Stomach (tissue), 9 donors: ENCODE results near the gene ADAM12. TPM values are rescaled to one million over a fixed set of nuclear protein-coding genes. Genes with fewer than 3 reads are reported as not detected.
A peak's percentile ranks its signal among the peaks of the same experiment; 100 is the strongest.

Experiments used
- DNase-seq, 2 donors: peaks; one replicate each; pipeline versions ENCODE4 v3.0.0 to v3.0.0-alpha.2; 2013 to 2019
- H3K27ac ChIP-seq, 5 donors: fragments of 200-600 bp in 4 of 5; sonication (generic) in 4 of 5; one replicate each; pipeline ENCODE4 v1.5.1; 2013 to 2019; ENCODE audit warnings: mild to moderate bottlenecking in 1 of 5, moderate library complexity in 1 of 5
- H3K27me3 ChIP-seq, 3 donors: fragments of 200-600 bp; sonication (generic); one replicate each; pipeline ENCODE4 v1.5.1; 2017 to 2019; ENCODE audit warnings: mixed run types in 1 of 3
- H3K36me3 ChIP-seq, 4 donors: fragments of 200-600 bp; sonication (generic); 1 replicate in 3 of 4; 2 replicates in 1 of 4; pipeline ENCODE4 v1.5.1; 2016 to 2019
- H3K4me1 ChIP-seq, 4 donors: fragments of 200-600 bp; sonication (generic); one replicate each; pipeline ENCODE4 v1.5.1; 2016 to 2019
- H3K4me3 ChIP-seq, 4 donors: fragments of 200-600 bp; sonication (generic) in 3 of 4; one replicate each; pipeline ENCODE4 v1.5.1; 2016 to 2019; ENCODE audit warnings: mild to moderate bottlenecking in 1 of 4
- H3K9me3 ChIP-seq, 4 donors: fragments of 200-600 bp; sonication (generic); one replicate each; pipeline ENCODE4 v1.5.1; 2016 to 2019
- EP300 ChIP-seq: sonication (generic); formaldehyde crosslinking; IDR thresholded peaks from one replicate; pipeline ENCODE4 v1.6.1; 2017; ENCODE audit warnings: antibody characterized with exemption
- POLR2A ChIP-seq, 4 donors: fragments of 450-650 bp; IDR thresholded peaks; one replicate each; pipeline ENCODE4 v1.6.1; 2016; ENCODE audit warnings: antibody characterized with exemption in 4 of 4, control low read depth in 2 of 4, mild to moderate bottlenecking in 1 of 4, moderate library complexity in 1 of 4
- POLR2AphosphoS5 ChIP-seq, 3 donors: sonication (generic); formaldehyde crosslinking; IDR thresholded peaks; one replicate each; pipeline ENCODE4 v1.6.1; 2016; ENCODE audit warnings: antibody characterized with exemption in 3 of 3
- WGBS, 5 donors: extraction: QIAGEN DNeasy Blood & Tissue Kit in 3 of 5; methylation state at CpG; one replicate each; pipeline versions ENCODE4 v1.1.5 to v1.1.7; 2013 to 2018; 5-methylcytosine and 5-hydroxymethylcytosine counted together
- intact Hi-C: fragments of 100-400 bp; cut with DNase I; formaldehyde crosslinking; loops from one replicate; pipeline ENCODE4 v1.15.1; 2023; ENCODE audit warnings: low total_unique reads
- polyA plus RNA-seq, 3 donors: library from polyadenylated mRNA; stranded (reverse); fragments of 200-250 nt; gene quantifications; one replicate each; pipeline ENCODE4 v1.2.3, GENCODE V29; 2013
- total RNA-seq, 5 donors: library from RNA; depleted of rRNA; stranded (reverse); fragments of >200 nt; gene quantifications; one replicate each; pipeline versions ENCODE4 v1.1.0 to v1.2.3, GENCODE V29; 2014 to 2016
- TF ChIP-seq, protein P1 (sequence below), 7 experiments: fragments of 450-650 bp in 4 of 7; fragments of 200-600 bp in 3 of 7; sonication (generic) in 3 of 7; IDR thresholded peaks; one replicate each; pipeline ENCODE4 v1.5.1; 2016 to 2019; ENCODE audit warnings: antibody characterized with exemption in 7 of 7, control low read depth in 2 of 7, mild to moderate bottlenecking in 1 of 7
- donor health status: healthy with polysubstance abuse.
- donor health status: Bipolar disorder and iron deficiency.
- donor health status: healthy.

ADAM12 gene
- total and polyA plus RNA-seq, 8 donors: 0.03 to 6.4 (median 0.50) TPM; not detected in 3

DNA sequence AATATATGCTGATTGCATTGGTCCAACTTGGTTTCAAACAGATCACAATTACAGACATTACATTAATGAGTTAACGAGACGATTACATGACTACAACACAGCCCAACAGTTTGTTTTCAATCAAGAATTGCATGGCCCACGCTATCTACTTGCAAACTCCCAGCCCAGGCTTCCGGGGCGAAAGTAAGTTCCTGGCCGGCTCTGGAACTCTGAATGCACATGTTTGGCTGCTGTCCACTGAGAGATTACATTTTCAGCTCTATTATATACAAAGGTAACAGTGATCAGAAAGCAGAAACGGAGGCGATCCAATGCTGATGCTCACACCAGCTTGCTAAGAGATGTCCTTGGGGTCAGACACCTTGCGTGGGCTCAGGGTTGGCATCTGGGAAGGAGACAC, 285.6 kb downstream of the ADAM12 start:
- H3K36me3 ChIP-seq: no peaks in the 10 kb centered on the region
- no peaks in the 10 kb centered on the region for H3K9me3 ChIP-seq
- H3K27me3 ChIP-seq: no peaks in the 10 kb centered on the region
- no peak overlapping the region for H3K4me3 ChIP-seq
- DNase-seq: peak in 1 of 2 donors; percentile 46
- WGBS, 5 donors: 44 to 70% (median 64%) methylated on average over 9 of the region's 9 CpGs
- H3K27ac ChIP-seq: no peak overlapping the region
- intact Hi-C loops: no loop called here
- H3K4me1 ChIP-seq: no peaks in the 10 kb centered on the region
- TF ChIP-seq, protein P1, sequence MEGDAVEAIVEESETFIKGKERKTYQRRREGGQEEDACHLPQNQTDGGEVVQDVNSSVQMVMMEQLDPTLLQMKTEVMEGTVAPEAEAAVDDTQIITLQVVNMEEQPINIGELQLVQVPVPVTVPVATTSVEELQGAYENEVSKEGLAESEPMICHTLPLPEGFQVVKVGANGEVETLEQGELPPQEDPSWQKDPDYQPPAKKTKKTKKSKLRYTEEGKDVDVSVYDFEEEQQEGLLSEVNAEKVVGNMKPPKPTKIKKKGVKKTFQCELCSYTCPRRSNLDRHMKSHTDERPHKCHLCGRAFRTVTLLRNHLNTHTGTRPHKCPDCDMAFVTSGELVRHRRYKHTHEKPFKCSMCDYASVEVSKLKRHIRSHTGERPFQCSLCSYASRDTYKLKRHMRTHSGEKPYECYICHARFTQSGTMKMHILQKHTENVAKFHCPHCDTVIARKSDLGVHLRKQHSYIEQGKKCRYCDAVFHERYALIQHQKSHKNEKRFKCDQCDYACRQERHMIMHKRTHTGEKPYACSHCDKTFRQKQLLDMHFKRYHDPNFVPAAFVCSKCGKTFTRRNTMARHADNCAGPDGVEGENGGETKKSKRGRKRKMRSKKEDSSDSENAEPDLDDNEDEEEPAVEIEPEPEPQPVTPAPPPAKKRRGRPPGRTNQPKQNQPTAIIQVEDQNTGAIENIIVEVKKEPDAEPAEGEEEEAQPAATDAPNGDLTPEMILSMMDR (IDR thresholded peaks at IDR 0.05): no peak
- TF ChIP-seq EP300 (no peak), POLR2AphosphoS5 (IDR thresholded peaks at IDR 0.05) (no peak), POLR2A (IDR thresholded peaks at IDR 0.05) (no peak)

- Histone ChIP-seq H3K9me3 (no peaks in the 10 kb centered on the region), H3K4me1 (no peaks in the 10 kb centered on the region), H3K36me3 (no peaks in the 10 kb centered on the region), H3K4me3 (no peak overlapping the region), H3K27ac (no peak overlapping the region), H3K27me3 (no peaks in the 10 kb centered on the region)
- intact Hi-C loops: no loop called here
- TF ChIP-seq POLR2A (IDR thresholded peaks at IDR 0.05): no peak
- TF ChIP-seq EP300: no peak
- TF ChIP-seq, protein P1 (IDR thresholded peaks at IDR 0.05): no peak
- no peak for TF ChIP-seq POLR2AphosphoS5 (IDR thresholded peaks at IDR 0.05)
- 55 to 69% (median 63%) methylated on average over 4 of the region's 4 CpGs for WGBS, 5 donors
- peak in 1 of 2 donors; percentile 44 for DNase-seq
Measured at GRCh38 chr10:126101736-126102135, 286.5 kb downstream of the ADAM12 start.

GRCh38 chr10:126101325-126101724, 287.0 kb downstream of the ADAM12 start:
- no peaks in the 10 kb centered on the region for H3K27me3 ChIP-seq
- H3K36me3 ChIP-seq: no peaks in the 10 kb centered on the region
- no peak overlapping the region for H3K27ac ChIP-seq
- no peaks in the 10 kb centered on the region for H3K9me3 ChIP-seq
- no peak for DNase-seq
- WGBS, 5 donors: 63 to 76% (median 64%) methylated on average over 1 of the region's 1 CpG
- H3K4me1 ChIP-seq: no peaks in the 10 kb centered on the region
- H3K4me3 ChIP-seq: no peak overlapping the region
- TF ChIP-seq POLR2AphosphoS5 (IDR thresholded peaks at IDR 0.05) (no peak), POLR2A (IDR thresholded peaks at IDR 0.05) (no peak), EP300 (no peak)
- TF ChIP-seq, protein P1 (IDR thresholded peaks at IDR 0.05): no peak
- intact Hi-C loops: no loop called here

GRCh38 chr10:126099366-126099765, 288.9 kb downstream of the ADAM12 start:
- Histone ChIP-seq H3K4me3 (no peak overlapping the region), H3K9me3 (no peaks in the 10 kb centered on the region), H3K27ac (no peak overlapping the region), H3K27me3 (no peaks in the 10 kb centered on the region), H3K4me1 (no peaks in the 10 kb centered on the region), H3K36me3 (no peaks in the 10 kb centered on the region)
- TF ChIP-seq POLR2A (IDR thresholded peaks at IDR 0.05): no peak
- intact Hi-C loops: no loop called here
- DNase-seq: no peak
- WGBS, 5 donors: 65 to 74% (median 69%) methylated on average over 3 of the region's 3 CpGs

- intact Hi-C loops: no loop called here
- Histone ChIP-seq H3K9me3 (no peaks in the 10 kb centered on the region), H3K4me3 (no peak overlapping the region), H3K27ac (no peak overlapping the region), H3K27me3 (no peaks in the 10 kb centered on the region), H3K4me1 (no peaks in the 10 kb centered on the region), H3K36me3 (no peaks in the 10 kb centered on the region)
- no peak for TF ChIP-seq POLR2A (IDR thresholded peaks at IDR 0.05)
- TF ChIP-seq POLR2AphosphoS5 (IDR thresholded peaks at IDR 0.05): no peak
- TF ChIP-seq EP300: no peak
- WGBS, 5 donors: 84 to 93% (median 87%) methylated on average over 3 of the region's 3 CpGs
- no peak for DNase-seq
Measured at GRCh38 chr10:126098226-126098581, 290.1 kb downstream of the ADAM12 start.
